Spleen (tissue), 11 donors: ENCODE results near the gene PACRG. TPM values are rescaled to one million over a fixed set of nuclear protein-coding genes. Genes with fewer than 3 reads are reported as not detected.

ENCODE experiments used
- DNase-seq: peaks from one replicate; pipeline ENCODE4 v3.0.0-alpha.2; 2020
- H3K27ac ChIP-seq, 8 donors: fragments of 200-600 bp; sonication (generic) in 7 of 8; 1 replicate in 4 of 8; 2 replicates in 4 of 8; pipeline versions ENCODE4 v1.5.0 to v1.8.0; 2016 to 2021; ENCODE audit warnings: inconsistent platforms in 4 of 8, mild to moderate bottlenecking in 4 of 8, moderate library complexity in 1 of 8
- H3K27me3 ChIP-seq, 7 donors: fragments of 200-600 bp; sonication (generic) in 6 of 7; replicated peaks in 1 of 7; 1 replicate in 4 of 7; 2 replicates in 3 of 7; pipeline versions ENCODE4 v1.5.0 to v1.8.0; 2016 to 2021; ENCODE audit warnings: inconsistent platforms in 3 of 7, mild to moderate bottlenecking in 1 of 7
- H3K36me3 ChIP-seq, 6 donors: fragments of 200-600 bp; sonication (generic) in 5 of 6; 1 replicate in 4 of 6; 2 replicates in 2 of 6; pipeline versions ENCODE4 v1.5.0 to v1.8.0; 2016 to 2021; ENCODE audit warnings: inconsistent platforms in 2 of 6
- H3K4me1 ChIP-seq, 6 donors: fragments of 200-600 bp; sonication (generic) in 5 of 6; 1 replicate in 3 of 6; 2 replicates in 3 of 6; pipeline versions ENCODE4 v1.5.0 to v1.8.0; 2016 to 2021; ENCODE audit warnings: inconsistent platforms in 3 of 6
- H3K4me3 ChIP-seq, 8 donors: fragments of 200-600 bp; sonication (generic) in 7 of 8; 1 replicate in 4 of 8; 2 replicates in 4 of 8; pipeline versions ENCODE4 v1.5.0 to v1.8.0; 2016 to 2021; ENCODE audit warnings: inconsistent platforms in 4 of 8, mild to moderate bottlenecking in 4 of 8, moderate library complexity in 2 of 8
- H3K9me3 ChIP-seq, 8 donors: fragments of 200-600 bp; sonication (generic) in 7 of 8; 1 replicate in 4 of 8; 2 replicates in 4 of 8; pipeline versions ENCODE4 v1.5.0 to v1.8.0; 2016 to 2021; ENCODE audit warnings: inconsistent platforms in 4 of 8
- CTCF ChIP-seq, 11 experiments: fragments of 200-600 bp in 7 of 11; fragments of 450-650 bp in 4 of 11; sonication (generic) in 4 of 11; IDR thresholded peaks in 8 of 11; conservative IDR thresholded peaks in 3 of 11; 1 replicate in 7 of 11; 2 replicates in 4 of 11; pipeline versions ENCODE4 v1.4.0 to v1.8.0; 2016 to 2021; ENCODE audit warnings: antibody characterized with exemption in 11 of 11, inconsistent platforms in 4 of 11, mild to moderate bottlenecking in 1 of 11
- POLR2A ChIP-seq, 3 donors: fragments of 450-650 bp; IDR thresholded peaks; one replicate each; pipeline ENCODE4 v1.5.1; 2017; ENCODE audit warnings: antibody characterized with exemption in 3 of 3, mild to moderate bottlenecking in 1 of 3
- POLR2AphosphoS5 ChIP-seq, 3 donors: sonication (generic); formaldehyde crosslinking; IDR thresholded peaks; one replicate each; pipeline ENCODE4 v1.5.1; 2017; ENCODE audit warnings: antibody characterized with exemption in 3 of 3
- WGBS, 5 donors: extraction: QIAGEN DNeasy Blood & Tissue Kit in 3 of 5; methylation state at CpG; one replicate each; pipeline versions ENCODE4 v1.1.5 to v1.1.7; 2013 to 2018; 5-methylcytosine and 5-hydroxymethylcytosine counted together
- intact Hi-C: fragments of 100-400 bp; cut with DNase I; formaldehyde crosslinking; loops from one replicate; pipeline ENCODE4 v1.15.0; 2023; ENCODE audit warnings: low total_unique reads
- polyA plus RNA-seq, 3 donors: library from polyadenylated mRNA; stranded (reverse); fragments of 200-250 nt; gene quantifications; one replicate each; pipeline ENCODE4 v1.2.1, GENCODE V29; 2013
- total RNA-seq, 7 donors: library from RNA; depleted of rRNA in 3 of 7; stranded (reverse); fragments of >200 nt in 3 of 7; fragmentation: NEBNext Ultra II Directional in 4 of 7; extraction: Animal tissue kit (Norgen Biotek cat#: 25700) in 4 of 7; gene quantifications; one replicate each; pipeline versions ENCODE4 v1.1.0 to v1.2.1, GENCODE V29; 2016 to 2021
- donor health status: healthy with polysubstance abuse.
- donor health status: DM: no; HTN: no; CAD: no; lungs with moderate emphysema.
- donor health status: DM: no; HTN: no; CAD: no.
- donor health status: Bipolar disorder and iron deficiency.
- donor health status: healthy.
- donor health status: DM: no; HTN: no; CAD: no.
- donor health status: DM: yes; HTN: yes; CAD: no.

The PACRG gene
- total and polyA plus RNA-seq, 10 donors: 0.32 to 2.0 (median 1.0) TPM; not detected in 5

GRCh38 chr6:162798546-162799266, 70.9 kb downstream of the PACRG start:
- 50 to 67% (median 61%) methylated on average over 4 of the region's 4 CpGs for WGBS, 5 donors
- H3K4me3 ChIP-seq: peak overlapping the region in 1 of 8 donors; percentile 10

GRCh38 chr6:162814426-162814973, 86.7 kb downstream of the PACRG start:
- DNase-seq: no peak
- Histone ChIP-seq H3K27me3 (no peaks in the 10 kb centered on the region), H3K4me1 (no peaks in the 10 kb centered on the region), H3K4me3 (no peak overlapping the region), H3K27ac (no peak overlapping the region), H3K36me3 (no peaks in the 10 kb centered on the region), H3K9me3 (peaks cover 0 to 13% (median 2%) of the 10 kb centered on the region in 8 donors)
- intact Hi-C loops: no loop called here
- WGBS, 5 donors: 78 to 84% (median 79%) methylated on average over 10 of the region's 10 CpGs
- TF ChIP-seq POLR2AphosphoS5 (IDR thresholded peaks at IDR 0.05) (no peak), CTCF (IDR thresholded peaks at IDR 0.05 in 8 of 11, conservative IDR thresholded peaks at IDR 0.05 in 3 of 11) (no peak), POLR2A (IDR thresholded peaks at IDR 0.05) (no peak)

More at GRCh38 chr6:162798546-162799266, 70.9 kb downstream of the PACRG start:
- H3K4me1 ChIP-seq: peaks cover 0 to 5% (median 0%) of the 10 kb centered on the region in 6 donors
- TF ChIP-seq POLR2AphosphoS5 (IDR thresholded peaks at IDR 0.05) (no peak), CTCF (IDR thresholded peaks at IDR 0.05 in 8 of 11, conservative IDR thresholded peaks at IDR 0.05 in 3 of 11) (no peak), POLR2A (IDR thresholded peaks at IDR 0.05) (no peak)
- DNase-seq: no peak
- H3K9me3 ChIP-seq: no peaks in the 10 kb centered on the region
- no peaks in the 10 kb centered on the region for H3K27me3 ChIP-seq
- no peak overlapping the region for H3K27ac ChIP-seq
- no peaks in the 10 kb centered on the region for H3K36me3 ChIP-seq
- intact Hi-C loops: no loop called here

GRCh38 chr6:162817196-162817595, 89.4 kb downstream of the PACRG start:
- TF ChIP-seq CTCF (IDR thresholded peaks at IDR 0.05 in 8 of 11, conservative IDR thresholded peaks at IDR 0.05 in 3 of 11): no peak
- no peak for TF ChIP-seq POLR2A (IDR thresholded peaks at IDR 0.05)
- no peak for TF ChIP-seq POLR2AphosphoS5 (IDR thresholded peaks at IDR 0.05)
- Histone ChIP-seq H3K27me3 (no peaks in the 10 kb centered on the region), H3K27ac (no peak overlapping the region), H3K36me3 (no peaks in the 10 kb centered on the region), H3K4me1 (no peaks in the 10 kb centered on the region), H3K9me3 (no peaks in the 10 kb centered on the region), H3K4me3 (no peak overlapping the region)
- intact Hi-C loops: no loop called here
- DNase-seq: no peak
- WGBS, 5 donors: 85 to 92% (median 87%) methylated on average over 6 of the region's 6 CpGs

GRCh38 chr6:162819284-162819683, 91.5 kb downstream of the PACRG start:
- intact Hi-C loops: no loop called here
- Histone ChIP-seq H3K27ac (no peak overlapping the region), H3K9me3 (no peaks in the 10 kb centered on the region), H3K4me1 (no peaks in the 10 kb centered on the region), H3K27me3 (no peaks in the 10 kb centered on the region), H3K4me3 (no peak overlapping the region), H3K36me3 (no peaks in the 10 kb centered on the region)
- 69 to 85% (median 74%) methylated on average over 2 of the region's 2 CpGs for WGBS, 5 donors
- TF ChIP-seq CTCF (IDR thresholded peaks at IDR 0.05 in 8 of 11, conservative IDR thresholded peaks at IDR 0.05 in 3 of 11) (no peak), POLR2A (IDR thresholded peaks at IDR 0.05) (no peak), POLR2AphosphoS5 (IDR thresholded peaks at IDR 0.05) (no peak)
- no peak for DNase-seq
